GM12801 (cell line): ENCODE data around the gene UNC5A.

ENCODE experiments used
- TF ChIP-seq, protein P1 (sequence below): IDR thresholded peaks from one replicate; pipeline ENCODE4 v1.5.1; 2011; ENCODE audit warnings: control low read depth; ENCODE audit not compliant: insufficient read length; ENCODE audit errors: extremely low read depth

The UNC5A gene

DNA sequence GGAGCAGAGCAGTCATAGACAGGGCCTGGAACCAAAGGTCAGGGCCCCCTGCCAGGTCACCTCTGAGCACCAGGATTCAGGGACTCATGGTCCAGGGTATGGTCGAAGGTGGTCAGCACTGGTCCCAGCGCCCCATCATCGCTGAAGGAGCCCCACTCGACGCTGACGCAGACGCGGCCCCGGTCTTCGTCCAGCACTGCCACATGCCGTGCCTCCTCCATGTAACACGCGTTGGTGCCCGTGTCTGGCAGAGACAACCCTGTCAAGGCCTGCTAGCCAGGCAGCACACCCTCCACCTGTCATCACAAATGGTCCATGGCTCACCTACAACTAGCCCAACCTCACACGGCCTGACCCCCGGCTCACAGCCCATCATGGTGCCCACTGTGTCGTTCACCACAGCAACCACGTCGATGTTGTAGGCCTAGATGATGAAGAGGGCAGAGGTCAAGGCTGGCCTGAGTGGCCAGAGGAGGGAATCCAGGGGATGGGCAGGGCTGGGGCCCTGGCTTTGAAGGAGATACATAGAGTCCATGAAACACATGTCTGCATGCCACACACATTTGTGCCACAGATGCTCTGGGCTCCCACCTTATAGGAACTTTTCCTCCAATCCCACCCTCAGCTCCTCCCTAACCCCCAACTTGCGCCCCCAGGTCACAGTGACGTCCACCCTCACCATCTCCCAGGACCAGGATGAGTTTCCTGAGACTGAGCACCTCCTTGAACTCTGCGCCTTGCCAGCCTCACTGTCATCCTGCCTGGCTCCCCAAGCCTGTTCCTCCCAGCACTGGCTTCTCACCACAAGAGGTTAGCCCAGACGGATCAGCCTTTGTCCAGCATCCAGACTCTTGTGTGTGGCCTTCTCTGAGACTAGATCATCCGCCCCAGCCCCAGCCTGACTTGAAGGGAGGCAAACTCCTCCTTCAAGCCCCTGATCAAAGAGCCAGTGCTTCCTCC, 79.2 kb downstream of the UNC5A start:
- TF ChIP-seq, protein P1, sequence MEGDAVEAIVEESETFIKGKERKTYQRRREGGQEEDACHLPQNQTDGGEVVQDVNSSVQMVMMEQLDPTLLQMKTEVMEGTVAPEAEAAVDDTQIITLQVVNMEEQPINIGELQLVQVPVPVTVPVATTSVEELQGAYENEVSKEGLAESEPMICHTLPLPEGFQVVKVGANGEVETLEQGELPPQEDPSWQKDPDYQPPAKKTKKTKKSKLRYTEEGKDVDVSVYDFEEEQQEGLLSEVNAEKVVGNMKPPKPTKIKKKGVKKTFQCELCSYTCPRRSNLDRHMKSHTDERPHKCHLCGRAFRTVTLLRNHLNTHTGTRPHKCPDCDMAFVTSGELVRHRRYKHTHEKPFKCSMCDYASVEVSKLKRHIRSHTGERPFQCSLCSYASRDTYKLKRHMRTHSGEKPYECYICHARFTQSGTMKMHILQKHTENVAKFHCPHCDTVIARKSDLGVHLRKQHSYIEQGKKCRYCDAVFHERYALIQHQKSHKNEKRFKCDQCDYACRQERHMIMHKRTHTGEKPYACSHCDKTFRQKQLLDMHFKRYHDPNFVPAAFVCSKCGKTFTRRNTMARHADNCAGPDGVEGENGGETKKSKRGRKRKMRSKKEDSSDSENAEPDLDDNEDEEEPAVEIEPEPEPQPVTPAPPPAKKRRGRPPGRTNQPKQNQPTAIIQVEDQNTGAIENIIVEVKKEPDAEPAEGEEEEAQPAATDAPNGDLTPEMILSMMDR: no peak

- TF ChIP-seq, protein P1: no peak
Measured at GRCh38 chr5:176890455-176891330, 80.3 kb downstream of the UNC5A start.

- TF ChIP-seq, protein P1: no peak
Measured at GRCh38 chr5:176891331-176891958, 81.1 kb downstream of the UNC5A start.

- TF ChIP-seq, protein P1: no peak
Measured at GRCh38 chr5:176892663-176893062, 82.3 kb downstream of the UNC5A start.

- TF ChIP-seq, protein P1: no peak
Measured at GRCh38 chr5:176894298-176894697, 83.9 kb downstream of the UNC5A start.

DNA sequence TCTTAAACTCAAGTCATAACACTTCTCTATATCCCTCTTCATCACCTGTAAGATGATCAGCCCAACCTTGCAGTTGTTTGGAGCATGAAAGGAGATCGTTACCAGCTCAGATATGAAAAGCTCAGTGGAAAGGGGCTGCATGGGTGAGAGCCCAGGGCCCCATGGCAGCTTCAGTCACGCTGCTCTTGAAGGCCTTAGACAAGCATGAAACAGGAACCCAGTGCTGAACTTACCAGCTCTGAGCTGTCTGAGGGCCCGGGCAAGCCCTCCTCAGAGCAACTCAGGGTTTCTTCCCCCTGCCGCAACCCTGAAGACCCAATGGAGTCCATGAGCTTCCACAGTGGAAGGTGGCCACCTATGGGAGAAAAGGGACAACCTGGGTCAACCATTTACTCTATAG, 85.5 kb downstream of the UNC5A start:
- TF ChIP-seq, protein P1: no peak

GRCh38 chr5:176897263-176897662, 86.9 kb downstream of the UNC5A start:
- TF ChIP-seq, protein P1: no peak
